PC-3 (cell line): Measurements from ENCODE around the gene SEL1L. TPM values are rescaled to one million over a fixed set of nuclear protein-coding genes. Genes with fewer than 3 reads are reported as not detected.

Experiments used
- ATAC-seq: fragments of 200-7000 bp; cut with Tn5 transposase; 2 replicates; pipeline ENCODE4 v1.9.1; 2020; ENCODE audit warnings: mild to moderate bottlenecking, moderate library complexity
- BruUV-seq: library from RNA; stranded (reverse); fragments of 400-500 nt; replicated peaks from 2 replicates; lab custom pipeline; 2021; lab: Mats Ljungman, UMichigan
- CTCF ChIA-PET: fragments of 300-600 bp; sonication (Branson Sonifier 250); formaldehyde crosslinking; loops from one replicate; lab custom pipeline; 2022; ENCODE audit warnings: antibody characterized with exemption; lab: Charles Lee
- POLR2A ChIA-PET: fragments of 300-600 bp; sonication (Branson Sonifier 250); formaldehyde crosslinking; loops from one replicate; lab custom pipeline; 2022; ENCODE audit warnings: antibody characterized with exemption; ENCODE audit not compliant: unreplicated experiment; lab: Charles Lee
- DNase-seq: peaks from one replicate; pipeline ENCODE4 v3.0.0-alpha.2; 2015
- H2AFZ ChIP-seq: fragments of 300-600 bp; sonication (generic); 2 replicates; pipeline ENCODE4 v1.6.0; 2016; ENCODE audit warnings: antibody characterized with exemption, low read length
- H3F3A ChIP-seq: fragments of 300-600 bp; sonication (generic); one replicate; pipeline ENCODE4 v1.6.0; 2017; ENCODE audit warnings: antibody characterized with exemption, low read length, control low read depth, mild to moderate bottlenecking; ENCODE audit not compliant: unreplicated experiment
- H3K27ac ChIP-seq: fragments of 300-600 bp; sonication (generic); 2 replicates; pipeline ENCODE4 v1.5.1; 2016; ENCODE audit warnings: mild to moderate bottlenecking, low read length
- H3K27me3 ChIP-seq: fragments of 300-600 bp; sonication (generic); 2 replicates; pipeline ENCODE4 v1.6.1; 2016; ENCODE audit warnings: low read length, mixed read lengths
- H3K36me3 ChIP-seq: fragments of 300-600 bp; sonication (generic); 2 replicates; pipeline ENCODE4 v1.6.1; 2016; ENCODE audit warnings: low read depth, mixed run types, low read length, mixed read lengths
- H3K4me1 ChIP-seq: fragments of 300-600 bp; sonication (generic); 2 replicates; pipeline ENCODE4 v1.5.1; 2016; ENCODE audit warnings: low read length; ENCODE audit not compliant: insufficient read depth
- H3K4me2 ChIP-seq: fragments of 300-600 bp; sonication (generic); 2 replicates; pipeline ENCODE4 v1.6.0; 2016; ENCODE audit warnings: low read length
- H3K4me3 ChIP-seq: fragments of 300-600 bp; sonication (generic); 2 replicates; pipeline ENCODE4 v1.5.1; 2016; ENCODE audit warnings: mild to moderate bottlenecking, low read length, mixed read lengths
- H3K79me2 ChIP-seq: fragments of 300-600 bp; sonication (generic); 2 replicates; pipeline ENCODE4 v1.6.1; 2017; ENCODE audit warnings: low read length, mixed read lengths
- H3K9ac ChIP-seq: fragments of 300-600 bp; sonication (generic); 2 replicates; pipeline ENCODE4 v1.6.0; 2016; ENCODE audit warnings: mild to moderate bottlenecking, low read length
- H3K9me2 ChIP-seq: fragments of 300-600 bp; sonication (generic); replicated peaks from 2 replicates; pipeline ENCODE4 v1.6.1; 2016; ENCODE audit warnings: mixed run types, low read length, mixed read lengths
- H3K9me3 ChIP-seq: fragments of 300-600 bp; sonication (generic); 2 replicates; pipeline ENCODE4 v1.6.1; 2016; ENCODE audit warnings: low read length, mixed read lengths
- H4K20me1 ChIP-seq: fragments of 300-600 bp; sonication (generic); 2 replicates; pipeline ENCODE4 v1.6.1; 2016; ENCODE audit warnings: low read length, mixed read lengths
- CTCF ChIP-seq: fragments of 300-600 bp; sonication (generic); conservative IDR thresholded peaks from 2 replicates; pipeline ENCODE4 v1.5.1; 2017; ENCODE audit warnings: antibody characterized with exemption, low read depth, mild to moderate bottlenecking, low read length
- EZH2 ChIP-seq: fragments of 300-600 bp; sonication (generic); IDR thresholded peaks from one replicate; pipeline ENCODE4 v1.6.1; 2017; ENCODE audit warnings: antibody characterized with exemption, mild to moderate bottlenecking, low read length; ENCODE audit not compliant: unreplicated experiment
- EZH2phosphoT487 ChIP-seq: fragments of 300-600 bp; sonication (generic); IDR thresholded peaks from 2 replicates; pipeline ENCODE4 v1.6.1; 2018; ENCODE audit warnings: mild to moderate bottlenecking, antibody characterized with exemption, low read length, borderline replicate concordance
- intact Hi-C: fragments of 100-400 bp; cut with micrococcal nuclease; formaldehyde crosslinking; loops from 2 replicates; pipeline ENCODE4 v1.9.0; 2023
- total RNA-seq: library from RNA; depleted of rRNA; stranded (reverse); fragments of >200 nt; gene quantifications from 2 replicates; pipeline ENCODE4 v1.2.3, GENCODE V29; 2014

The SEL1L gene
- total RNA-seq, 1 experiment from 2014 or later: 46.9 TPM

GRCh38 chr14:81474148-81474492 is 59.5 kb downstream of the SEL1L start:
- no peak for ATAC-seq
- BruUV-seq: no TSS peak
- Histone ChIP-seq H3K27ac (no peak overlapping the region), H3K36me3 (peaks cover 20% of the 10 kb centered on the region; the same call in 1 of the 2 replicates), H3K9ac (no peak overlapping the region), H3K79me2 (no peaks in the 10 kb centered on the region), H3K4me3 (no peak overlapping the region), H3K27me3 (no peaks in the 10 kb centered on the region), H3K9me3 (no peaks in the 10 kb centered on the region), H3K4me1 (peaks cover 3% of the 10 kb centered on the region; the same call in 1 of the 2 replicates), H4K20me1 (no peaks in the 10 kb centered on the region), H3K9me2 (no peaks in the 10 kb centered on the region), H3F3A (no peaks in the 10 kb centered on the region), H3K4me2 (no peak overlapping the region), H2AFZ (no peak overlapping the region)
- POLR2A ChIA-PET: no interaction called here
- CTCF ChIA-PET: no interaction called here
- TF ChIP-seq EZH2 (no peak), CTCF (no peak), EZH2phosphoT487 (no peak)
- intact Hi-C loops: no loop called here
- no peak for DNase-seq

GRCh38 chr14:81473456-81474147 is 60.1 kb downstream of the SEL1L start:
- Histone ChIP-seq H3K9ac (no peak overlapping the region), H3K9me3 (no peaks in the 10 kb centered on the region), H3F3A (no peaks in the 10 kb centered on the region), H3K36me3 (peaks cover 15% of the 10 kb centered on the region; the same call in 1 of the 2 replicates), H3K79me2 (no peaks in the 10 kb centered on the region), H4K20me1 (no peaks in the 10 kb centered on the region), H2AFZ (no peak overlapping the region), H3K27ac (no peak overlapping the region), H3K27me3 (no peaks in the 10 kb centered on the region), H3K4me2 (no peak overlapping the region), H3K4me1 (peaks cover 3% of the 10 kb centered on the region; the same call in 1 of the 2 replicates), H3K9me2 (no peaks in the 10 kb centered on the region), H3K4me3 (no peak overlapping the region)
- intact Hi-C loops: no loop called here
- no peak for TF ChIP-seq EZH2phosphoT487
- no peak for TF ChIP-seq EZH2
- no peak for TF ChIP-seq CTCF
- CTCF ChIA-PET: no interaction called here
- ATAC-seq (no peak), DNase-seq (no peak)
- POLR2A ChIA-PET: no interaction called here
- BruUV-seq: no TSS peak

DNA sequence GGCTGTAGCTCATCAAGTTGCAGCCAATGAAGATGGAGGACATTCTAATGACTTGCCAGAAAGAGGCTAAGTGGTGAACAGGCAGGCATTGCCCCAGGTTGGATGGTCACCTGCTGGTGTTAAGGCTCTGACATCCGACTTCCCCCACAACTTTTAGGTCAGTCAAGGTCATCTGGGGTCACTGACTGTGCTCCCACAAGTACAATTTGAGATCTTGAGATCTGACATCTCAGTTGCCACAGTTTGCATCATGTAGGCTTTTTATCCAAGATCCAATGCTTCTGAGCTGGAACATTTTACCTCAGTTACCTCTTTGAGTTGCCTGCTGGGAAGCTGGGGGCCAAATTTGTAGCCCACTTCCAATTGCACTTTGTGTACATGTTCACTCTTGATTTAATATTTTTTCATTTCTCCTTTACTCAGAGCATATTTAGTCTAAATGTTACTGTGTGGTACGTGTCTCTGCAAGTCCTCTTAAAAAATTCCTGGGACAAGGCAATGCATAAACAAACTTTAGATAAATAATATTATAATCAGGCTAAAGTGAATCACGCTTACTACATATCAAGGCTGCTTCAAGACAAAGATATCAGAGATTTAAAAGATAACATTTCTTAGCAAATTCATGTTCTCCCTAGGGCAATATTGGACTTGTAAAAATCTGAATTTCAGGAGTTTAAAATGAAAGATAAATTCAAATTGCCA is 61.4 kb downstream of the SEL1L start:
- TF ChIP-seq EZH2phosphoT487 (no peak), CTCF (no peak), EZH2 (no peak)
- H3K9me2 ChIP-seq: no peaks in the 10 kb centered on the region
- H4K20me1 ChIP-seq: no peaks in the 10 kb centered on the region
- no peak for ATAC-seq
- H3K36me3 ChIP-seq: peaks cover 11% of the 10 kb centered on the region; the same call in 1 of the 2 replicates
- no TSS peak for BruUV-seq
- ChIA-PET POLR2A (no interaction called here), CTCF (no interaction called here)
- no peaks in the 10 kb centered on the region for H3K9me3 ChIP-seq
- no peak for DNase-seq
- H3K4me2 ChIP-seq: no peak overlapping the region
- no peak overlapping the region for H3K9ac ChIP-seq
- no peaks in the 10 kb centered on the region for H3K79me2 ChIP-seq
- no peak overlapping the region for H2AFZ ChIP-seq
- H3K4me3 ChIP-seq: no peak overlapping the region
- H3K27ac ChIP-seq: no peak overlapping the region
- no peaks in the 10 kb centered on the region for H3F3A ChIP-seq
- intact Hi-C loops: no loop called here
- no peaks in the 10 kb centered on the region for H3K27me3 ChIP-seq
- peaks cover 3% of the 10 kb centered on the region; the same call in 1 of the 2 replicates for H3K4me1 ChIP-seq
